ENCODE measurements around the gene SNRPB. TPM values are rescaled to one million over a fixed set of nuclear protein-coding genes. Genes with fewer than 3 reads are reported as not detected.

Gene SNRPB
- total RNA-seq, 1 donor from 2014 or later, result 207 TPM

DNA sequence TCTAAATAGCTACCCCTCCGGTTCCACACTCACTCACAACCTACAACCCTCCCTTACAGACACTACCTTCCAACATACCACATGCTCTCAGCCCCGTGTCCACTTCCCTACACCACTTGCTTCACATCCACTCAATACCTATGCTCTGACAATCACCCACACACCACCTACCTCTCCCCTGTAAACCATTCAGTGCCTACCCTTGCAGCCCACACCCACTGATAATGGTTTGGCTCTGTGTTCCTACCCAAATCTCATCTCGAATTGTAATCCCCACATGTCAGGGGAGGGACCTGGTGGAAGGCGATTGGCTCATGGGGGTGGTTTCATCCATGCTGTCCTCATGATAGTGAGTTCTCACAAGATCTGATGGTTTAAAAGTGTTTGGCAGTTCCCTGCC lies 48.0 kb upstream of the SNRPB start:
- no peak overlapping the region for H3K4me3 ChIP-seq (ENCODE audit: insufficient read depth, low read depth, low read length)
- no peak overlapping the region for H3K27ac Mint-ChIP-seq (ENCODE audit: unreplicated experiment)
- no peak overlapping the region for H3K4me3 Mint-ChIP-seq (ENCODE audit: unreplicated experiment)
- H3K27me3 ChIP-seq (ENCODE audit: insufficient read depth, low read length), result no peaks in the 10 kb centered on the region
- no peak for TF ChIP-seq EZH2 (IDR thresholded peaks at IDR 0.05; ENCODE audit: insufficient read depth, low read length)
- TF ChIP-seq, protein P1, sequence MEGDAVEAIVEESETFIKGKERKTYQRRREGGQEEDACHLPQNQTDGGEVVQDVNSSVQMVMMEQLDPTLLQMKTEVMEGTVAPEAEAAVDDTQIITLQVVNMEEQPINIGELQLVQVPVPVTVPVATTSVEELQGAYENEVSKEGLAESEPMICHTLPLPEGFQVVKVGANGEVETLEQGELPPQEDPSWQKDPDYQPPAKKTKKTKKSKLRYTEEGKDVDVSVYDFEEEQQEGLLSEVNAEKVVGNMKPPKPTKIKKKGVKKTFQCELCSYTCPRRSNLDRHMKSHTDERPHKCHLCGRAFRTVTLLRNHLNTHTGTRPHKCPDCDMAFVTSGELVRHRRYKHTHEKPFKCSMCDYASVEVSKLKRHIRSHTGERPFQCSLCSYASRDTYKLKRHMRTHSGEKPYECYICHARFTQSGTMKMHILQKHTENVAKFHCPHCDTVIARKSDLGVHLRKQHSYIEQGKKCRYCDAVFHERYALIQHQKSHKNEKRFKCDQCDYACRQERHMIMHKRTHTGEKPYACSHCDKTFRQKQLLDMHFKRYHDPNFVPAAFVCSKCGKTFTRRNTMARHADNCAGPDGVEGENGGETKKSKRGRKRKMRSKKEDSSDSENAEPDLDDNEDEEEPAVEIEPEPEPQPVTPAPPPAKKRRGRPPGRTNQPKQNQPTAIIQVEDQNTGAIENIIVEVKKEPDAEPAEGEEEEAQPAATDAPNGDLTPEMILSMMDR (IDR thresholded peaks at IDR 0.05; ENCODE audit: insufficient read depth, low read depth, low read length), result no peak
- H3K9me3 Mint-ChIP-seq (ENCODE audit: unreplicated experiment), result peaks cover 3% of the 10 kb centered on the region
- no peaks in the 10 kb centered on the region for H3K36me3 ChIP-seq (ENCODE audit: insufficient read depth, low read length)
- no peaks in the 10 kb centered on the region for H3K4me1 ChIP-seq (ENCODE audit: insufficient read depth, low read length)
- H3K27me3 Mint-ChIP-seq (ENCODE audit: low read depth, unreplicated experiment), result peaks cover 33% of the 10 kb centered on the region
- no peak for FAIRE-seq
- peaks cover 3% of the 10 kb centered on the region for H3K4me1 Mint-ChIP-seq (ENCODE audit: low read depth, unreplicated experiment)
- H3K79me2 ChIP-seq (ENCODE audit: insufficient read depth, low read length), result no peaks in the 10 kb centered on the region
- no peak for DNase-seq (ENCODE audit: low read depth)
- no peaks in the 10 kb centered on the region for H4K20me1 ChIP-seq (ENCODE audit: insufficient read depth, low read length)
- no peak overlapping the region for H3K4me2 ChIP-seq (ENCODE audit: low read length)
- H2AFZ ChIP-seq (ENCODE audit: low read depth, low read length), result no peak overlapping the region
- H3K36me3 Mint-ChIP-seq (ENCODE audit: low read depth, unreplicated experiment), result no peaks in the 10 kb centered on the region
- no peak overlapping the region for H3K9ac ChIP-seq (ENCODE audit: low read length)
- H3K27ac ChIP-seq (ENCODE audit: low read depth, low read length), result no peak overlapping the region
- no peaks in the 10 kb centered on the region for H3K9me3 ChIP-seq (ENCODE audit: insufficient read depth, low read depth, low read length)

DNA sequence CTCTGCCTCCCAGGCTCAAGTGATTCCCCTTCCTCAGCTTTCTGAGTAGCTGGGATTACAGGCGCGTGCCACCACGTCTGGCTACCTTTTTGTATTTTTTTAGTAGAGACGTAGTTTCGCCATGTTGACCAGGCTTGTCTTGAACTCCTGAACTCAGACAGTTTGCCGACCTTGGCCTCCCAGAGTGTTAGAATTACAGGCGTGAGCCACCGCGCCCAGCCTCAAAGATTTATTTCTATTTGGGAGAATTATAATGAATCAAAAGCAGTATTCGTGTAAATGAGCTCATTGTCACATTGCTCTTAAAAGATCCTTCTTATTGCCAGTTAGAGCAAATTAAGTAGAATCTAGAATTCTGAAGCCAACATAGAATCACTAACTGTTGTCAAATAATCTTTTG lies 47.5 kb upstream of the SNRPB start:
- TF ChIP-seq, protein P1 (IDR thresholded peaks at IDR 0.05; ENCODE audit: insufficient read depth, low read depth, low read length), result no peak
- H3K9ac ChIP-seq (ENCODE audit: low read length), result no peak overlapping the region
- Mint-ChIP-seq H3K4me3 (ENCODE audit: unreplicated experiment) (no peak overlapping the region), H3K9me3 (ENCODE audit: unreplicated experiment) (peaks cover 3% of the 10 kb centered on the region), H3K4me1 (ENCODE audit: low read depth, unreplicated experiment) (peaks cover 3% of the 10 kb centered on the region), H3K27ac (ENCODE audit: unreplicated experiment) (no peak overlapping the region), H3K27me3 (ENCODE audit: low read depth, unreplicated experiment) (peaks cover 38% of the 10 kb centered on the region), H3K36me3 (ENCODE audit: low read depth, unreplicated experiment) (no peaks in the 10 kb centered on the region)
- H2AFZ ChIP-seq (ENCODE audit: low read depth, low read length), result no peak overlapping the region
- H3K27ac ChIP-seq (ENCODE audit: low read depth, low read length), result no peak overlapping the region
- H3K27me3 ChIP-seq (ENCODE audit: insufficient read depth, low read length), result no peaks in the 10 kb centered on the region
- H3K4me3 ChIP-seq (ENCODE audit: insufficient read depth, low read depth, low read length), result no peak overlapping the region
- H3K4me2 ChIP-seq (ENCODE audit: low read length), result no peak overlapping the region
- FAIRE-seq (no peak), DNase-seq (ENCODE audit: low read depth) (no peak)
- no peaks in the 10 kb centered on the region for H3K9me3 ChIP-seq (ENCODE audit: insufficient read depth, low read depth, low read length)
- H3K4me1 ChIP-seq (ENCODE audit: insufficient read depth, low read length), result no peaks in the 10 kb centered on the region
- H4K20me1 ChIP-seq (ENCODE audit: insufficient read depth, low read length), result no peaks in the 10 kb centered on the region
- H3K36me3 ChIP-seq (ENCODE audit: insufficient read depth, low read length), result no peaks in the 10 kb centered on the region
- no peaks in the 10 kb centered on the region for H3K79me2 ChIP-seq (ENCODE audit: insufficient read depth, low read length)

DNA sequence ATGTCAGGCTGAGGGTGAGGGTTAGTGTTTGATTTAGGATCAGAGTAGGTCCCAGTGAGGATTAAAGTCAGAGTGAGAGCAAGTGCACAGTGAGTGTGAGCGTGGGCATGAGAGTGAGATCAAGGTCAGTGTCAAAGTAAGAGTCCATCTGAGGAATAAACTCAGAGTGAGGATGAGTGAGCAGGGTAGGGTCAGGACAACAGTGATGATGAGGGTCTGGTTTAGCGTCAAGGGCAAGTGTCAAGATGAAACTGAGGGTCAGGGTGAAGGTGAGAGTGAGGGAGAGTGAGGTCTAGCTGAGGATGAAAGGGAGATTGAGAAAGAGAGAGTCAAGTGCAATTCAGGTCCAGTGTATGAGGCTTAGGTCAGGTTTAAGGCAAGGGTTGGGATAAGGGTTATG lies 45.8 kb upstream of the SNRPB start:
- H3K9me3 Mint-ChIP-seq (ENCODE audit: unreplicated experiment), result peaks cover 3% of the 10 kb centered on the region
- no peaks in the 10 kb centered on the region for H3K4me1 ChIP-seq (ENCODE audit: insufficient read depth, low read length)
- no peaks in the 10 kb centered on the region for H3K36me3 ChIP-seq (ENCODE audit: insufficient read depth, low read length)
- no peak overlapping the region for H3K4me3 Mint-ChIP-seq (ENCODE audit: unreplicated experiment)
- TF ChIP-seq, protein P1 (IDR thresholded peaks at IDR 0.05; ENCODE audit: insufficient read depth, low read depth, low read length), result no peak
- no peak for TF ChIP-seq EZH2 (IDR thresholded peaks at IDR 0.05; ENCODE audit: insufficient read depth, low read length)
- H3K27me3 Mint-ChIP-seq (ENCODE audit: low read depth, unreplicated experiment), result peaks cover 45% of the 10 kb centered on the region
- H3K27ac ChIP-seq (ENCODE audit: low read depth, low read length), result no peak overlapping the region
- H3K4me3 ChIP-seq (ENCODE audit: insufficient read depth, low read depth, low read length), result no peak overlapping the region
- no peak overlapping the region for H3K4me2 ChIP-seq (ENCODE audit: low read length)
- DNase-seq (ENCODE audit: low read depth), result no peak
- FAIRE-seq, result no peak
- no peaks in the 10 kb centered on the region for H3K9me3 ChIP-seq (ENCODE audit: insufficient read depth, low read depth, low read length)
- peaks cover 3% of the 10 kb centered on the region for H3K4me1 Mint-ChIP-seq (ENCODE audit: low read depth, unreplicated experiment)
- H3K36me3 Mint-ChIP-seq (ENCODE audit: low read depth, unreplicated experiment), result no peaks in the 10 kb centered on the region
- H2AFZ ChIP-seq (ENCODE audit: low read depth, low read length), result no peak overlapping the region
- H3K27me3 ChIP-seq (ENCODE audit: insufficient read depth, low read length), result no peaks in the 10 kb centered on the region
- H4K20me1 ChIP-seq (ENCODE audit: insufficient read depth, low read length), result no peaks in the 10 kb centered on the region
- no peaks in the 10 kb centered on the region for H3K79me2 ChIP-seq (ENCODE audit: insufficient read depth, low read length)
- no peak overlapping the region for H3K9ac ChIP-seq (ENCODE audit: low read length)
- H3K27ac Mint-ChIP-seq (ENCODE audit: unreplicated experiment), result no peak overlapping the region

All from astrocyte (in vitro differentiated cells and primary cell).